Peyer's patch (tissue), 4 donors: ENCODE measurements around the gene HDAC9. TPM values are rescaled to one million over a fixed set of nuclear protein-coding genes. Genes with fewer than 3 reads are reported as not detected.

ENCODE experiments used
- DNase-seq, 3 donors: peaks; one replicate each; pipeline ENCODE4 v3.0.0-alpha.2; 2017 to 2019
- H3K27ac ChIP-seq, 4 donors: fragments of 200-600 bp; sonication (generic); one replicate each; pipeline ENCODE4 v1.5.1; 2016 to 2019
- H3K27me3 ChIP-seq, 2 donors: fragments of 200-600 bp; sonication (generic); one replicate each; pipeline ENCODE4 v1.5.1; 2019
- H3K36me3 ChIP-seq, 3 donors: fragments of 200-600 bp; sonication (generic); one replicate each; pipeline ENCODE4 v1.5.1; 2016 to 2019
- H3K4me1 ChIP-seq, 4 donors: fragments of 200-600 bp; sonication (generic); one replicate each; pipeline ENCODE4 v1.5.1; 2016 to 2019
- H3K4me3 ChIP-seq, 4 donors: fragments of 200-600 bp; sonication (generic); 1 replicate in 3 of 4; 2 replicates in 1 of 4; pipeline ENCODE4 v1.5.1; 2016 to 2019; ENCODE audit warnings: mild to moderate bottlenecking in 1 of 4
- H3K9me3 ChIP-seq, 4 donors: fragments of 200-600 bp; sonication (generic); one replicate each; pipeline ENCODE4 v1.5.1; 2016 to 2019; ENCODE audit warnings: mild to moderate bottlenecking in 1 of 4
- POLR2A ChIP-seq, 2 donors: fragments of 450-650 bp; IDR thresholded peaks; one replicate each; pipeline ENCODE4 v1.5.1; 2017; ENCODE audit warnings: antibody characterized with exemption in 2 of 2, mild to moderate bottlenecking in 2 of 2, moderate library complexity in 2 of 2
- total RNA-seq, 4 donors: library from RNA; depleted of rRNA; stranded (reverse); fragments of >200 nt; gene quantifications; one replicate each; pipeline ENCODE4 v1.1.0, GENCODE V29; 2016
- TF ChIP-seq, protein P1 (sequence below), 6 experiments: fragments of 450-650 bp in 4 of 6; fragments of 200-600 bp in 2 of 6; sonication (generic) in 1 of 6; IDR thresholded peaks; one replicate each; pipeline ENCODE4 v1.5.1; 2017 to 2019; ENCODE audit warnings: antibody characterized with exemption in 6 of 6, mild to moderate bottlenecking in 3 of 6, moderate library complexity in 1 of 6

HDAC9 gene
- total RNA-seq, 4 donors from 2014 or later = 0.88 to 75.9 (median 4.4) TPM

DNA sequence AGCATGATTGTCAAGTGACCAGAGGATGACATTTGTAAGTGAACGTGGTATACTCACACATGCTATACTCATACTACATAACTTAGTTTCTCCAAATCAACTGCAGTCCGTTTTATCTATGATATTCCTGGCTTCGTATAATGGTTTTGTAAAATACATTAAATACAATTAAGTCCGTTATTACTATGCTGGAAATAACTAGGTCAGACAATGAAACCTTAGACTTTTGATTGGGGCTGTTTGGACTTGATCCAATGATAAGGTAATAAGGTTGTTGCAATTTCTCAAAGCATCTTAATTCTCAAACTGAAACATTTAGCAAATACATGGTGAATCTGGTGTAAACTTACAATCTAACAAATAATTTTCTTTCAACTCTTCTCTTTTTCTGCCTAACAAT is 504.9 kb downstream of the HDAC9 start:
- H3K27me3 ChIP-seq = no peaks in the 10 kb centered on the region
- no peak for TF ChIP-seq POLR2A (IDR thresholded peaks at IDR 0.05)
- TF ChIP-seq, protein P1, sequence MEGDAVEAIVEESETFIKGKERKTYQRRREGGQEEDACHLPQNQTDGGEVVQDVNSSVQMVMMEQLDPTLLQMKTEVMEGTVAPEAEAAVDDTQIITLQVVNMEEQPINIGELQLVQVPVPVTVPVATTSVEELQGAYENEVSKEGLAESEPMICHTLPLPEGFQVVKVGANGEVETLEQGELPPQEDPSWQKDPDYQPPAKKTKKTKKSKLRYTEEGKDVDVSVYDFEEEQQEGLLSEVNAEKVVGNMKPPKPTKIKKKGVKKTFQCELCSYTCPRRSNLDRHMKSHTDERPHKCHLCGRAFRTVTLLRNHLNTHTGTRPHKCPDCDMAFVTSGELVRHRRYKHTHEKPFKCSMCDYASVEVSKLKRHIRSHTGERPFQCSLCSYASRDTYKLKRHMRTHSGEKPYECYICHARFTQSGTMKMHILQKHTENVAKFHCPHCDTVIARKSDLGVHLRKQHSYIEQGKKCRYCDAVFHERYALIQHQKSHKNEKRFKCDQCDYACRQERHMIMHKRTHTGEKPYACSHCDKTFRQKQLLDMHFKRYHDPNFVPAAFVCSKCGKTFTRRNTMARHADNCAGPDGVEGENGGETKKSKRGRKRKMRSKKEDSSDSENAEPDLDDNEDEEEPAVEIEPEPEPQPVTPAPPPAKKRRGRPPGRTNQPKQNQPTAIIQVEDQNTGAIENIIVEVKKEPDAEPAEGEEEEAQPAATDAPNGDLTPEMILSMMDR (IDR thresholded peaks at IDR 0.05) = no peak
- H3K4me3 ChIP-seq = no peak overlapping the region
- H3K9me3 ChIP-seq = no peaks in the 10 kb centered on the region
- H3K27ac ChIP-seq = no peak overlapping the region
- no peak for DNase-seq
- H3K36me3 ChIP-seq = no peaks in the 10 kb centered on the region
- H3K4me1 ChIP-seq = no peaks in the 10 kb centered on the region

DNA sequence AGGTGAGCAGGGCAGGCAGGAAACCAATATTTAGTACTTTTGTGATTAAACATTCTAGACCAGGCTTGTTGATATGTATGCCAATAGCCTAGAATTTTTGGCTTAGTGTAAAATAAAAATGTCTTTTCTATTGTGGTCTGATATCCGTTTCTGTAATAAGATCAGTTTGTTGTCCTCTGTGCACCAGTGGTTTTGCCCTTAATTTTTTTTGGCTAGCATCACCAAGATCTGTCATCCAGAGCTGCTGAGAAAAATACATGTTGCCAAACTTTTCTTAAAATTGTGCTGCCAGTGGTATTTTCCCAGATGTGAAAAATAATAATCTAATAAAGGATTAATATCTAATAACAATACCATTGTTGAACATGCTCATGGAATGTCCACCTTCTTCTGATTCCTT is 506.3 kb downstream of the HDAC9 start:
- Histone ChIP-seq H3K4me3 (no peak overlapping the region), H3K4me1 (no peaks in the 10 kb centered on the region), H3K27ac (no peak overlapping the region), H3K9me3 (no peaks in the 10 kb centered on the region), H3K36me3 (no peaks in the 10 kb centered on the region), H3K27me3 (no peaks in the 10 kb centered on the region)
- DNase-seq = no peak
- TF ChIP-seq, protein P1 (IDR thresholded peaks at IDR 0.05) = no peak
- TF ChIP-seq POLR2A (IDR thresholded peaks at IDR 0.05) = no peak

DNA sequence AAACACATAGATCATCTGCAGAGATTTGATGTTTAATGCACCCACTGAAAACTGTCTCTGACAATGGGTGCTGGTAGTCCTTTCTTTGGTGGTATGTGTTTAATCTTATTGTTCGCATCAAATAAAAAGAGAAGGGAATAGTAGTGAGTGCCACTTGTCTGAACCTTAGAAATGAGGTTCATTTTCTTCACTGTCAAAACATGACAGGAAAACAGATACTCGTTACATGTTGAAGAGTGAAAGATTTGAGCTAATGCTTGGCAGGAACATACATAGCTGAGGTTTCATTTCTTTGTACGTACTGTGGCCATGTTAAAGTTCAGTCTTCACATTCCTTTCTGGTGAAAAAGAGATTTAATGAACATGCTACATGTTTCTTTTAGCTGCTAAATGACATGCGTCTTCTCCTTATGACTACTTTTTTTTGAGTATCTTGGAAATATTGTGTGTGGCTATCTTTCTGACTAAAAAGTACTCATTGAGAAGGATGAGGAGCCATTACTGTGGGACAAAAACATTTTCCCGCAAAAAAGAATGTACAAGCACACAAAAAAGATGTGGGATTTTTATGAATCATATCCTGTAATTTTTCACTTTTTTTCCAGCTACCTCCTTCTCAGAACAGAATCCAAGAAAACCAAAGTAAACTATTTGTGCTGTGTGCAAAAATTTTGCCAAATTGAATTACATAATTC is 513.8 kb downstream of the HDAC9 start:
- Histone ChIP-seq H3K9me3 (no peaks in the 10 kb centered on the region), H3K36me3 (no peaks in the 10 kb centered on the region), H3K27me3 (no peaks in the 10 kb centered on the region), H3K4me1 (no peaks in the 10 kb centered on the region), H3K4me3 (no peak overlapping the region), H3K27ac (no peak overlapping the region)
- no peak for DNase-seq
- TF ChIP-seq POLR2A (IDR thresholded peaks at IDR 0.05) = no peak
- TF ChIP-seq, protein P1 (IDR thresholded peaks at IDR 0.05) = no peak

DNA sequence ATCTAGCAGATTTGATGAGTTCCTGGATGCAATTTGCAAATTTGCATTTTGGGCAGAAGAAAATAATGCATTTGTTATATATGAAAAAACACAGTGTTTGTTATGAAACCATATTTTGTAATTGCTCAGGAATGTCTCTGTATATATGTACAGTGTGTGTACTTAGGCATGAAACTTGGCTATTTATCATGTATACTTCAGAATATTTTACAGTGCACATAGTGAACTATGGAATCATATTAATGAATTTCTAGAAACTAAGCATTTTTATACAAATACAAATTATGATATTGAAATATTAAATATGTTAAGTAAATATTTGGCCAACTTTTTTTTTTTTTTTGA is 514.4 kb downstream of the HDAC9 start:
- H3K36me3 ChIP-seq = no peaks in the 10 kb centered on the region
- H3K9me3 ChIP-seq = no peaks in the 10 kb centered on the region
- H3K27ac ChIP-seq = no peak overlapping the region
- no peaks in the 10 kb centered on the region for H3K27me3 ChIP-seq
- no peaks in the 10 kb centered on the region for H3K4me1 ChIP-seq
- TF ChIP-seq, protein P1 (IDR thresholded peaks at IDR 0.05) = no peak
- TF ChIP-seq POLR2A (IDR thresholded peaks at IDR 0.05) = no peak
- no peak overlapping the region for H3K4me3 ChIP-seq
- no peak for DNase-seq

DNA sequence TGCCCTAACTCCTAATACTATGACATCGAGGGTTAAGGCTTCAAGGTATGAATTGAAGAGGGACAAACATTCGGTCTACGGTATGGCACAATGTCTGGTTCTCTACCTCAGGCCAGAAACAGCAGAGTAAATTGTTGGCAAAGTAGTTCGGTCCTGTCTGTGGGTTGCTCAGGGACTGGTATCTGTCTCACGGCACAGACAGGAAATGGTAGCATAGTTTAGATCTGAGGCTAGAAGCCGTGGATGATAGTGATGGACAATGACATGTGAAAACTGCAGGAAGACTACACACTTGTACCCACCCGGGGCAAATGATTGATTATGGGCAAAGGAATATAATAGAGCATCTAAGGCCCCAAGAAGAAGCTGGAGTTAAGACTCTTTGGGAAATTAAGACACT is 515.7 kb downstream of the HDAC9 start:
- no peaks in the 10 kb centered on the region for H3K36me3 ChIP-seq
- no peaks in the 10 kb centered on the region for H3K27me3 ChIP-seq
- TF ChIP-seq POLR2A (IDR thresholded peaks at IDR 0.05) = no peak
- TF ChIP-seq, protein P1 (IDR thresholded peaks at IDR 0.05) = no peak
- no peaks in the 10 kb centered on the region for H3K4me1 ChIP-seq
- no peak overlapping the region for H3K27ac ChIP-seq
- H3K9me3 ChIP-seq = no peaks in the 10 kb centered on the region
- no peak overlapping the region for H3K4me3 ChIP-seq
- DNase-seq = no peak

DNA sequence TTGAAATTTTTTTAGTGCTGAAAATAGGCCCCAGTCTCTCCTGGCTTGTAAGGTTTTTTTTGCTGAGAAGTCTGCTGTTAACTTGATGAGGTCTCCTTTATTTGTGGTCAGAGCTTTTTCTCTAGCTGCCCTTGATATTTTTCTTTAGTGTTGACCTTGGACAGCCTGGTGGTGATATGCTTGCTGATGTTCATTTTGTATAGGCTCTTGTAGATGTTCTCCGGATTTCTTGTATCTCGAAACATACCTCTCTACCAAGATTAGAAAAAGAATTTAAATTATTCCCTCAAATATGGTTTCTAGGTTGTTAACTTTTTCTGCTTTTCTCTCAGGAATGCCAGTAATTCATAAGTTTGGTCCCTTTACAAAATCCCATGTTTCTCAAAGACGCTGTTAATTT is 519.5 kb downstream of the HDAC9 start:
- no peak for DNase-seq
- Histone ChIP-seq H3K4me1 (no peaks in the 10 kb centered on the region), H3K36me3 (no peaks in the 10 kb centered on the region), H3K4me3 (no peak overlapping the region), H3K9me3 (peaks cover 0 to 7% (median 0%) of the 10 kb centered on the region in 4 donors), H3K27ac (no peak overlapping the region), H3K27me3 (no peaks in the 10 kb centered on the region)
- TF ChIP-seq POLR2A (IDR thresholded peaks at IDR 0.05) = no peak
- TF ChIP-seq, protein P1 (IDR thresholded peaks at IDR 0.05) = no peak
